ENCODE data around the gene ADAMTSL3. TPM values are rescaled to one million over a fixed set of nuclear protein-coding genes. Genes with fewer than 3 reads are reported as not detected.

The ADAMTSL3 gene
- total and polyA plus RNA-seq, 8 donors = 0.54 to 19.2 (median 6.1) TPM

- intact Hi-C loops (cut with DNase I) = no loop called here
- H3K36me3 ChIP-seq = no peaks in the 10 kb centered on the region
- H3K27ac ChIP-seq = peak overlapping the region in 1 of 4 donors; percentile 48
- ATAC-seq = no peak
- TF ChIP-seq, protein P1, sequence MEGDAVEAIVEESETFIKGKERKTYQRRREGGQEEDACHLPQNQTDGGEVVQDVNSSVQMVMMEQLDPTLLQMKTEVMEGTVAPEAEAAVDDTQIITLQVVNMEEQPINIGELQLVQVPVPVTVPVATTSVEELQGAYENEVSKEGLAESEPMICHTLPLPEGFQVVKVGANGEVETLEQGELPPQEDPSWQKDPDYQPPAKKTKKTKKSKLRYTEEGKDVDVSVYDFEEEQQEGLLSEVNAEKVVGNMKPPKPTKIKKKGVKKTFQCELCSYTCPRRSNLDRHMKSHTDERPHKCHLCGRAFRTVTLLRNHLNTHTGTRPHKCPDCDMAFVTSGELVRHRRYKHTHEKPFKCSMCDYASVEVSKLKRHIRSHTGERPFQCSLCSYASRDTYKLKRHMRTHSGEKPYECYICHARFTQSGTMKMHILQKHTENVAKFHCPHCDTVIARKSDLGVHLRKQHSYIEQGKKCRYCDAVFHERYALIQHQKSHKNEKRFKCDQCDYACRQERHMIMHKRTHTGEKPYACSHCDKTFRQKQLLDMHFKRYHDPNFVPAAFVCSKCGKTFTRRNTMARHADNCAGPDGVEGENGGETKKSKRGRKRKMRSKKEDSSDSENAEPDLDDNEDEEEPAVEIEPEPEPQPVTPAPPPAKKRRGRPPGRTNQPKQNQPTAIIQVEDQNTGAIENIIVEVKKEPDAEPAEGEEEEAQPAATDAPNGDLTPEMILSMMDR (IDR thresholded peaks at IDR 0.05) = peak in 3 of 4 donors; percentile 9 to 18 (median 11)
- no peak for DNase-seq
- 92 to 96% methylated on average over 4 of the region's 4 CpGs for WGBS, 2 donors
- H3K27me3 ChIP-seq = no peaks in the 10 kb centered on the region
- no peaks in the 10 kb centered on the region for H3K9me3 ChIP-seq
- no peak for FAIRE-seq
- peaks cover 0 to 11% (median 8%) of the 10 kb centered on the region in 3 donors for H3K4me1 ChIP-seq
- no peak overlapping the region for H3K4me3 ChIP-seq
These were observed 3.6 kb downstream of the ADAMTSL3 start for GRCh38 chr15:83657549-83657948.

- no peak overlapping the region for H3K4me3 ChIP-seq
- peak in 1 of 4 donors; percentile 6 for ATAC-seq
- no peak for FAIRE-seq
- H3K36me3 ChIP-seq = no peaks in the 10 kb centered on the region
- 58 to 62% methylated on average over 10 of the region's 10 CpGs for WGBS, 2 donors
- H3K27ac ChIP-seq = peak overlapping the region in 1 of 4 donors; percentile 23
- no peaks in the 10 kb centered on the region for H3K27me3 ChIP-seq
- DNase-seq = no peak
- H3K9me3 ChIP-seq = no peaks in the 10 kb centered on the region
- intact Hi-C loops (cut with DNase I) = no loop called here
- TF ChIP-seq, protein P1 (IDR thresholded peaks at IDR 0.05) = no peak
- peaks cover 0 to 11% (median 8%) of the 10 kb centered on the region in 3 donors for H3K4me1 ChIP-seq
These were observed 4.8 kb downstream of the ADAMTSL3 start for GRCh38 chr15:83658430-83659416.

GRCh38 chr15:83659417-83659812 lies 5.5 kb downstream of the ADAMTSL3 start:
- DNase-seq (no peak), FAIRE-seq (no peak), ATAC-seq (no peak)
- H3K9me3 ChIP-seq = no peaks in the 10 kb centered on the region
- no peak overlapping the region for H3K4me3 ChIP-seq
- no peaks in the 10 kb centered on the region for H3K36me3 ChIP-seq
- no peaks in the 10 kb centered on the region for H3K27me3 ChIP-seq
- peaks cover 0 to 11% (median 8%) of the 10 kb centered on the region in 3 donors for H3K4me1 ChIP-seq
- H3K27ac ChIP-seq = no peak overlapping the region
- WGBS, 2 donors = 77 to 95% methylated on average over 1 of the region's 1 CpG
- TF ChIP-seq, protein P1 (IDR thresholded peaks at IDR 0.05) = no peak
- intact Hi-C loops (cut with DNase I) = no loop called here

GRCh38 chr15:83665480-83665879 lies 11.6 kb downstream of the ADAMTSL3 start:
- FAIRE-seq (no peak), ATAC-seq (no peak), DNase-seq (no peak)
- WGBS, 2 donors = 69 to 73% methylated on average over 3 of the region's 3 CpGs
- Histone ChIP-seq H3K4me3 (no peak overlapping the region), H3K9me3 (no peaks in the 10 kb centered on the region), H3K4me1 (no peaks in the 10 kb centered on the region), H3K27ac (no peak overlapping the region), H3K36me3 (no peaks in the 10 kb centered on the region), H3K27me3 (no peaks in the 10 kb centered on the region)
- TF ChIP-seq, protein P1 (IDR thresholded peaks at IDR 0.05) = no peak
- intact Hi-C loops (cut with DNase I) = no loop called here
